ENCODE data around the gene DOCK7. TPM values are rescaled to one million over a fixed set of nuclear protein-coding genes. Genes with fewer than 3 reads are reported as not detected.

DOCK7 gene
- total and polyA plus RNA-seq, 8 donors, result 4.7 to 118 (median 32.4) TPM

- Histone ChIP-seq H3K4me1 (no peaks in the 10 kb centered on the region), H3K4me3 (no peak overlapping the region), H3K27ac (no peak overlapping the region), H3K36me3 (peaks cover 4 to 62% (median 56%) of the 10 kb centered on the region in 4 donors), H3K27me3 (no peaks in the 10 kb centered on the region), H3K9me3 (peaks cover 0 to 7% (median 0%) of the 10 kb centered on the region in 4 donors)
- no peak for DNase-seq
- TF ChIP-seq CTCF (IDR thresholded peaks at IDR 0.05) (no peak), POLR2AphosphoS5 (IDR thresholded peaks at IDR 0.05) (no peak)
- 88 to 94% (median 93%) methylated on average over 6 of the region's 6 CpGs for WGBS, 5 donors
- intact Hi-C loops (cut with DNase I; ENCODE audit: low total_unique reads), result no loop called here
Measured at GRCh38 chr1:62637392-62638105, 50.6 kb downstream of the DOCK7 start.

GRCh38 chr1:62628506-62628905 is 59.7 kb downstream of the DOCK7 start:
- TF ChIP-seq POLR2A (IDR thresholded peaks at IDR 0.05), result no peak
- H3K36me3 ChIP-seq, result peaks cover 22 to 56% (median 51%) of the 10 kb centered on the region in 4 donors
- DNase-seq, result no peak
- 76 to 96% (median 84%) methylated on average over 1 of the region's 1 CpG for WGBS, 5 donors
- H3K4me3 ChIP-seq, result no peak overlapping the region
- intact Hi-C loops (cut with DNase I; ENCODE audit: low total_unique reads), result no loop called here
- peaks cover 0 to 3% (median 0%) of the 10 kb centered on the region in 4 donors for H3K9me3 ChIP-seq
- no peak overlapping the region for H3K27ac ChIP-seq
- H3K4me1 ChIP-seq, result peaks cover 0 to 2% (median 0%) of the 10 kb centered on the region in 4 donors
- no peaks in the 10 kb centered on the region for H3K27me3 ChIP-seq

GRCh38 chr1:62625415-62625814 is 62.8 kb downstream of the DOCK7 start:
- TF ChIP-seq EP300 (IDR thresholded peaks at IDR 0.05) (no peak), CTCF (IDR thresholded peaks at IDR 0.05) (no peak), POLR2AphosphoS5 (IDR thresholded peaks at IDR 0.05) (no peak), POLR2A (IDR thresholded peaks at IDR 0.05) (no peak)
- H3K27me3 ChIP-seq, result no peaks in the 10 kb centered on the region
- 43 to 73% (median 66%) methylated on average over 1 of the region's 1 CpG for WGBS, 5 donors
- intact Hi-C loops (cut with DNase I; ENCODE audit: low total_unique reads), result no loop called here
- no peak overlapping the region for H3K27ac ChIP-seq
- no peak overlapping the region for H3K4me3 ChIP-seq
- no peaks in the 10 kb centered on the region for H3K9me3 ChIP-seq
- H3K4me1 ChIP-seq, result peaks cover 0 to 16% (median 8%) of the 10 kb centered on the region in 4 donors
- H3K36me3 ChIP-seq, result peaks cover 10 to 25% (median 20%) of the 10 kb centered on the region in 4 donors
- no peak for DNase-seq

- peaks cover 0 to 16% (median 8%) of the 10 kb centered on the region in 4 donors for H3K4me1 ChIP-seq
- intact Hi-C loops (cut with DNase I; ENCODE audit: low total_unique reads), result no loop called here
- no peaks in the 10 kb centered on the region for H3K9me3 ChIP-seq
- 87 to 98% (median 92%) methylated on average over 1 of the region's 1 CpG for WGBS, 5 donors
- TF ChIP-seq POLR2AphosphoS5 (IDR thresholded peaks at IDR 0.05) (peak in 1 of 3 donors; percentile 65), POLR2A (IDR thresholded peaks at IDR 0.05) (no peak), CTCF (IDR thresholded peaks at IDR 0.05) (no peak), EP300 (IDR thresholded peaks at IDR 0.05) (no peak)
- DNase-seq, result peak in 1 of 2 donors; percentile 16
- no peak overlapping the region for H3K4me3 ChIP-seq
- no peaks in the 10 kb centered on the region for H3K27me3 ChIP-seq
- peaks cover 6 to 40% (median 38%) of the 10 kb centered on the region in 4 donors for H3K36me3 ChIP-seq
- H3K27ac ChIP-seq, result no peak overlapping the region
Measured at GRCh38 chr1:62621907-62622306, 66.3 kb downstream of the DOCK7 start.

GRCh38 chr1:62613890-62614289 is 74.3 kb downstream of the DOCK7 start:
- Histone ChIP-seq H3K9me3 (no peaks in the 10 kb centered on the region), H3K36me3 (peaks cover 0 to 33% (median 27%) of the 10 kb centered on the region in 4 donors), H3K4me1 (no peaks in the 10 kb centered on the region), H3K27me3 (no peaks in the 10 kb centered on the region), H3K4me3 (no peak overlapping the region), H3K27ac (no peak overlapping the region)
- 51 to 75% (median 64%) methylated on average over 1 of the region's 1 CpG for WGBS, 5 donors
- DNase-seq, result no peak
- TF ChIP-seq EP300 (IDR thresholded peaks at IDR 0.05) (no peak), POLR2AphosphoS5 (IDR thresholded peaks at IDR 0.05) (no peak), CTCF (IDR thresholded peaks at IDR 0.05) (no peak), POLR2A (IDR thresholded peaks at IDR 0.05) (no peak)
- intact Hi-C loops (cut with DNase I; ENCODE audit: low total_unique reads), result no loop called here

All from stomach (tissue), 9 donors.